HCT116 (cell line): ENCODE measurements around the gene GNAI3.

Experiments
- CTCF ChIP-seq, 3 experiments: fragments of 200-600 bp in 1 of 3; sonication (generic) in 1 of 3; IDR thresholded peaks in 2 of 3; conservative IDR thresholded peaks in 1 of 3; 2 replicates each; pipeline ENCODE4 v1.5.1; 2012 to 2017; ENCODE audit warnings: low read depth in 2 of 3, low read length in 2 of 3, antibody characterized with exemption in 1 of 3, borderline replicate concordance in 1 of 3, control low read depth in 1 of 3, mild to moderate bottlenecking in 1 of 3, mixed read lengths in 1 of 3, mixed run types in 1 of 3, moderate library complexity in 1 of 3; ENCODE audit not compliant: insufficient read depth in 1 of 3
- POLR2A ChIP-seq: IDR thresholded peaks from 2 replicates; pipeline ENCODE4 v1.7.0; 2011; ENCODE audit warnings: borderline replicate concordance; ENCODE audit not compliant: insufficient read depth, insufficient read length; ENCODE audit errors: extremely low read depth

GRCh38 chr1:109528712-109529111, 19.7 kb upstream of the GNAI3 start:
- no peak for TF ChIP-seq CTCF (IDR thresholded peaks at IDR 0.05 in 2 of 3, conservative IDR thresholded peaks at IDR 0.05 in 1 of 3; ENCODE audit: borderline replicate concordance in 1 of 3, insufficient read depth in 1 of 3, low read depth in 2 of 3, low read length in 2 of 3)
- TF ChIP-seq POLR2A, result no peak
